Measurements from ENCODE around the gene CAST. TPM values are rescaled to one million over a fixed set of nuclear protein-coding genes. Genes with fewer than 3 reads are reported as not detected.

CAST gene
- total RNA-seq, 1 experiment from 2014 or later: 52.3 TPM

GRCh38 chr5:96675882-96676281 lies 13.7 kb downstream of the CAST start:
- Histone ChIP-seq H3K9me3 (ENCODE audit: control insufficient read depth, low read depth, low read length) (no peaks in the 10 kb centered on the region), H3K23me2 (ENCODE audit: insufficient read length, low read depth, low read length, poor library complexity, severe bottlenecking) (no peaks in the 10 kb centered on the region), H3T11ph (ENCODE audit: low read length) (no peak overlapping the region), H3K18ac (ENCODE audit: insufficient read length, low read depth, low read length) (no peak overlapping the region), H4K20me1 (ENCODE audit: control insufficient read depth, insufficient read depth, insufficient read length) (no peaks in the 10 kb centered on the region), H3K4ac (ENCODE audit: low read depth, low read length) (no peak overlapping the region), H4K5ac (ENCODE audit: insufficient read length, low read depth, low read length) (no peak overlapping the region), H2BK12ac (ENCODE audit: insufficient read length, low read depth, low read length) (no peak overlapping the region), H2AFZ (ENCODE audit: low read length) (no peak overlapping the region), H2BK5ac (ENCODE audit: insufficient read length, low read length) (no peak overlapping the region), H2AK5ac (ENCODE audit: insufficient read length, low read length) (no peak overlapping the region), H4K8ac (replicated peaks; ENCODE audit: insufficient read length, low read depth, low read length) (no peak overlapping the region), H3K27me3 (ENCODE audit: insufficient read depth, low read length) (no peaks in the 10 kb centered on the region), H3K4me1 (ENCODE audit: insufficient read depth, low read length) (no peaks in the 10 kb centered on the region), H3K79me1 (ENCODE audit: insufficient read depth, low read depth, low read length, poor library complexity, severe bottlenecking) (no peaks in the 10 kb centered on the region), H3K14ac (ENCODE audit: insufficient read depth, low read length) (no peak overlapping the region), H4K91ac (ENCODE audit: insufficient read length, low read depth, low read length) (no peak overlapping the region), H3K56ac (ENCODE audit: insufficient read length, low read depth, low read length) (no peak overlapping the region), H2BK120ac (ENCODE audit: low read depth, low read length, poor library complexity, severe bottlenecking) (no peak overlapping the region), H3K27ac (ENCODE audit: insufficient read length, low read depth, low read length) (no peak overlapping the region), H2BK15ac (ENCODE audit: low read depth, low read length) (no peak overlapping the region), H2BK20ac (ENCODE audit: low read depth, low read length, poor library complexity, severe bottlenecking) (no peak overlapping the region), H3K79me2 (ENCODE audit: insufficient read depth, low read length) (no peaks in the 10 kb centered on the region), H3K9ac (ENCODE audit: extremely low read depth, insufficient read length, low read length) (no peak overlapping the region), H3K4me2 (ENCODE audit: insufficient read depth, insufficient read length, low read length) (no peak overlapping the region), H3K23ac (ENCODE audit: insufficient read length, low read depth, low read length) (no peak overlapping the region)
- Mint-ChIP-seq H3K4me3 (no peak overlapping the region), H3K27me3 (ENCODE audit: low read depth) (no peaks in the 10 kb centered on the region), H3K4me1 (peaks cover 0 to 6% of the 10 kb centered on the region in 2 experiments; a peak in 2 of 4 replicates), H3K36me3 (ENCODE audit: insufficient read depth in 1 of 3, low read depth in 3 of 3) (no peaks in the 10 kb centered on the region), H3K9me3 (no peaks in the 10 kb centered on the region), H3K27ac (no peak overlapping the region)
- TF ChIP-seq CTCF (conservative IDR thresholded peaks at IDR 0.05): no peak
- no CpG with 5 or more reads among the region's 1 CpG for WGBS (ENCODE audit: extremely low coverage, insufficient read length, low lambda C conversion rate)
- no peak for DNase-seq

Measured in H9 (cell line).